ENCODE data around the gene EYS. TPM values are rescaled to one million over a fixed set of nuclear protein-coding genes. Genes with fewer than 3 reads are reported as not detected.

The EYS gene
- polyA plus RNA-seq, 1 experiment, result not detected

- ChIA-PET POLR2A (no interaction called here), CTCF (interaction anchor here (0.6 kb wide), 1 partner anchor 867 kb away, joined by 3 read pairs; no protein-coding TSS in a partner anchor)
- no peaks in the 10 kb centered on the region for H3K27me3 ChIP-seq (ENCODE audit: control insufficient read depth, insufficient read depth, low read length)
- TF ChIP-seq CTCF (IDR thresholded peaks at IDR 0.05; ENCODE audit: insufficient read depth, low read depth, low read length), result no peak
- DNase-seq (ENCODE audit: low read depth), result no peak
- no peaks in the 10 kb centered on the region for H3K36me3 ChIP-seq (ENCODE audit: control insufficient read depth, insufficient read depth, low read length)
- H3K4me3 ChIP-seq (ENCODE audit: low read depth, low read length), result no peak overlapping the region
These were observed 1913.4 kb downstream of the EYS start for GRCh38 chr6:63793465-63794137.

- ChIA-PET POLR2A (no interaction called here), CTCF (interaction anchor here (0.6 to 1.2 kb wide), 2 partner anchors 11 to 866 kb away, joined by 3 read pairs; no protein-coding TSS in a partner anchor)
- TF ChIP-seq CTCF (IDR thresholded peaks at IDR 0.05; ENCODE audit: insufficient read depth, low read depth, low read length), result no peak
- Histone ChIP-seq H3K27me3 (ENCODE audit: control insufficient read depth, insufficient read depth, low read length) (no peaks in the 10 kb centered on the region), H3K4me3 (ENCODE audit: low read depth, low read length) (no peak overlapping the region), H3K36me3 (ENCODE audit: control insufficient read depth, insufficient read depth, low read length) (no peaks in the 10 kb centered on the region)
- DNase-seq (ENCODE audit: low read depth), result no peak
These were observed 1914.1 kb downstream of the EYS start for GRCh38 chr6:63792736-63793464.

GRCh38 chr6:63790334-63790733, 1916.7 kb downstream of the EYS start:
- no peak for TF ChIP-seq CTCF (IDR thresholded peaks at IDR 0.05; ENCODE audit: insufficient read depth, low read depth, low read length)
- ChIA-PET CTCF (interaction anchor here (2.9 kb wide), 1 partner anchor 13 kb away, joined by 13 read pairs; no protein-coding TSS in a partner anchor), POLR2A (no interaction called here)
- no peak for DNase-seq (ENCODE audit: low read depth)
- Histone ChIP-seq H3K27me3 (ENCODE audit: control insufficient read depth, insufficient read depth, low read length) (no peaks in the 10 kb centered on the region), H3K4me3 (ENCODE audit: low read depth, low read length) (no peak overlapping the region), H3K36me3 (ENCODE audit: control insufficient read depth, insufficient read depth, low read length) (no peaks in the 10 kb centered on the region)

- ChIA-PET CTCF (interaction anchor here (2.9 kb wide), 1 partner anchor 13 kb away, joined by 13 read pairs; no protein-coding TSS in a partner anchor), POLR2A (no interaction called here)
- no peak for TF ChIP-seq CTCF (IDR thresholded peaks at IDR 0.05; ENCODE audit: insufficient read depth, low read depth, low read length)
- H3K4me3 ChIP-seq (ENCODE audit: low read depth, low read length), result no peak overlapping the region
- H3K27me3 ChIP-seq (ENCODE audit: control insufficient read depth, insufficient read depth, low read length), result no peaks in the 10 kb centered on the region
- DNase-seq (ENCODE audit: low read depth), result no peak
- H3K36me3 ChIP-seq (ENCODE audit: control insufficient read depth, insufficient read depth, low read length), result no peaks in the 10 kb centered on the region
These were observed 1917.3 kb downstream of the EYS start for GRCh38 chr6:63789699-63790098.

- CTCF ChIA-PET, result interaction anchor here (0.8 kb wide), 1 partner anchor 14 kb away, joined by 3 read pairs; no protein-coding TSS in a partner anchor
- Histone ChIP-seq H3K4me3 (ENCODE audit: low read depth, low read length) (no peak overlapping the region), H3K27me3 (ENCODE audit: control insufficient read depth, insufficient read depth, low read length) (no peaks in the 10 kb centered on the region), H3K36me3 (ENCODE audit: control insufficient read depth, insufficient read depth, low read length) (no peaks in the 10 kb centered on the region)
- no peak for DNase-seq (ENCODE audit: low read depth)
- POLR2A ChIA-PET, result no interaction called here
- TF ChIP-seq CTCF (IDR thresholded peaks at IDR 0.05; ENCODE audit: insufficient read depth, low read depth, low read length), result no peak
These were observed 1918.5 kb downstream of the EYS start for GRCh38 chr6:63788569-63788968.
